GM15510 (cell line): ENCODE results near the gene FAM78A.

Experiments
- POLR2A ChIP-seq: IDR thresholded peaks from 3 replicates; pipeline ENCODE4 v1.6.1; 2011; ENCODE audit warnings: borderline replicate concordance; ENCODE audit not compliant: insufficient read length; ENCODE audit errors: extremely low read depth

Gene FAM78A

DNA sequence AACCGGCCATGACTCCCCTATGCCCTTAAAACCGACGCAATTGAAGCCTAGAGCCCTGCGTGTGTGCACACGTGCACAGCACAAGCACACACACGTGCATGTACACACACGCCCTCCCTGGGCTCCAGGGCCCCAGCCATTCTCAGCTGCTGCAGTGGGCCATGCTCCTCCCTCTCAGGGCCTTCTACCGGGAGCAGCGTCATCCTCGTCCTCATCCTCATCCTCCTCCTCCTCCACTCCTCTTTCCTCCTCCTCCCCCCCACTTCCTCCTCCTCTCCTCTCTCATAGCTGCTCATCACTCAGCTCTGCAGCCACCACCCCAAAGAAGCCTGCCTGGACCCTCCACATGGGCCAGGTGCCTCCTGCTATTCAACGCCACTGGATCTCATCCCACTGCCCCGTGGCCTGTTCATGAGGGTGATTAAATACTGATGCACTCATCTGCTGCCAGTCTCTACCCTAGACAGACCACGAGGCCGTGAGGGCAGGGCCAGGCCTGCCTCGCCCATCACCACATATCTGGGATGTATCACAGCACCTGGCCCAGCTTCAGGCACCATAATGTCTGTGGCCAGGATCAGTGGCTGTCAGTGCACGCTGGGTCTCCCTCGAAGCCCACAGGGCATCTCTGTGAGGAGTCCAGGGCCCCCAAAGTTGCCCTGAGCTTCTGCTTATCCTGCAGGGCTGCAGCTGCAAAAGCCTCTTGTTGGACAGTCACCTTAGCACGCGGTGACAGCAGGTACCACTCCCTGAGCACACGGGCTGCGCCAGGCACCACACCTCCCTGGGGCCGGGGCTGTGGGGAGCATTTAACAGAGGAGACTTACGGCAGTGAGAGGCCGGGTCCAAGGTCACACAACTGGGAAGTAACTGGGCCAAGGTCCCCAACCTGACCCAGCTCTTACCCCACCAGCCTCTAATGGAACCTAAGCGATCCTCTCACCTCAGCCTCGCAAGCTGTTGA is 9.8 kb downstream of the FAM78A start:
- no peak for TF ChIP-seq POLR2A

DNA sequence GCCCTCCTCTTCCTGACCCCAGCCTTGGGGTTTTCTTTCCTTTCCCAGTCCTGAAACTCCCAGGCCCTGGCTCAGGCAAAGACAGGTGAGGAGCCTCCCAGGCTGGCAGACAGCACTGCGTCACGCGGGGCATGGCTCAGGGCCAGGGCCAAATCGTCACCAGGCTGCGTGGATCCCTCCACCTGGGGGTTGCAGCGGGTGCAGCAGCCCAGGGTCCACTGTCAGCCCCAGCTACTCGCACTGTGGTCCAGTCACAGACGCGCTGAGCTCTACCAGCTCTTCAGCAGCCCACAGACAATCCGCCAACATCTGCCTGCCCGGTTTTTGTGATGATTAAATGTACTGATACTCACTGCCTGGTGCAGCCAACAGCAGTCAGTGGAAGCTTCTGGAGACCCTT is 12.1 kb downstream of the FAM78A start:
- no peak for TF ChIP-seq POLR2A

DNA sequence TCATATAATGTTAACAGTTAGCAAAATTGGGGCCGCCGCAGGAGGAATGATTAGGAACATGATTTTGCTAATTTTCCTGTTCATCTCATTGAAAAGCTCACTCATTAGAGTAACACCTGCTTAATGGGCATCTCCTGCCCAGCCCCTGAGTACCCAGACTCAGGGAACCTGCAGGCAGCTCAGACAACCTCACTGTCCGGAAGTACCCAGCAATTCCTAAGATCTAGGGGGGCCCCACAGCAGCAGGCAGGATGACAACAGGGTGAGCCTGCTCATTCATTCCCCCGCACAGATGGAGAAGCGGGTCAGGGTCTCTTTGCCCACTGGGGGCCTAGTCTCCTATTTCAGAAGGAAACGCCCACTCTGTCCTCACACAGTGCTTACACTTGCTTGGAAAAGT is 12.6 kb downstream of the FAM78A start:
- TF ChIP-seq POLR2A = no peak

DNA sequence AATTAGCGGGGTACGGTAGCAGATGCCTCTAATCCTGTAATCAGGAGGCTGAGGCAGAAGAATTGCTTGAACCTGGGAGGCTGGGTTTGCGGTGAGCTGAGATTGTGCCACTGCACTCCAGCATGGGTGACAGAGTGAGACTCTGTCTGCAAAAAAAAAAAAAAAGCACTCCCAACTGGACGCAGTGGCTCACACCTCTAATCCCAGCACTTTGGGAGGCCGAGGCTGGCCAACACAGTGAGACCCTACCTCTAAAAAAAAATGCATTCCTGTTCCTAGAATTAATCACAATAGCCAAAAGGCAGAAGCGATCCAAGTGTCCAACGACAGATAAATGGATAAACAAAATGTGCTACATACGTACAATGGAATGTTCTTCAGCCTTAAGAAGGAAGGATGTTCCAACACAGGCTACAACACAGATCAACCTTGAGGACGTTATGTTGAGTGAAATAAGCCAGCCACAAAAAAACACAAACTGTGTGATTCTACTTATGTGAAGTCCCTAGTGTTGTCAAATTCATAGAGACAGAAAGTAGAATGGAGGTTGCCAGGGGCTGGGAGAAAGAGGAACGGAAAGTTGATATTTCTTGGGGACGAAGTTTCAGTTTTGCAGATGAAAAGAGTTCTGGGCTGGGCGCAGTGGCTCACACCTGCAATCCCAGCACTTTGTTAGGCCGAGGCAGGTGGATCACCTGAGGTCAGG is 13.8 kb downstream of the FAM78A start:
- no peak for TF ChIP-seq POLR2A

- TF ChIP-seq POLR2A = no peak
Measured at GRCh38 chr9:131260751-131261452, 15.4 kb downstream of the FAM78A start.

DNA sequence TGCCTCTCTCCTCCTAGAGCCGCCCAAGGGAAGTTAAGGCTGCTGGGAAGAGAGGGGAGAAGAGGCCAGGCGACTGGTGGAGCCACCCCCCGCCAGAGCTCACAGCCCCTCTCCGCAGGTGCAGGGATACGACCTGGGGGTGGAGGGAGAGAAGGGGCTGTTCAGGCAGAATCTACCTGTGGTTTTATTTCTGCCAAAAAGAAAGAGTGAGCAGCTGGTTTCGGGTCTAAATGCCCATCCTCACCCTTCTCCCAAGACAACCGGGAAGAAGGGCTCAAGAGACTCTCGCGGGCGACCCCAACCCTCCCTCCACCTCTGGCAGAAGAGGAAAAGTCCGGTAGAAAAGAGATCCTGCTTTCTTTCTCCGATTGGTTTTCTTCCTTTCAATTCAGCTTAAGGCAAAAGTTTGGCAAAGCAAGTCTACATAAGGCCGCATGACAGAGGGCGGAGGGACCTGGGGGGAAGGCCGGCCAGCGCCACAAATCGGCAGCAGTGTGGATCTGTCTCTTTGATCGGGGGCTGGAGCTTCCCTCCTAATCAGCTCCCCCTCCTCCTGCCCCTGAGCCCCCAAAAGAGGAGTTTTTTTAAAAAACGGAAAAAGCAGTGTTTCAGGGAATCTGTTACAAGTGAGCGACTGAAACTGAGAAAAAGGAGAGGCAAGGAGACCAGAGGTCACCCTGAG is 16.3 kb downstream of the FAM78A start:
- no peak for TF ChIP-seq POLR2A

GRCh38 chr9:131259432-131259898 is 16.8 kb downstream of the FAM78A start:
- no peak for TF ChIP-seq POLR2A

- no peak for TF ChIP-seq POLR2A
Measured at GRCh38 chr9:131258698-131259431, 17.4 kb downstream of the FAM78A start.

- TF ChIP-seq POLR2A = no peak
Measured at GRCh38 chr9:131258186-131258585, 18.1 kb downstream of the FAM78A start.

DNA sequence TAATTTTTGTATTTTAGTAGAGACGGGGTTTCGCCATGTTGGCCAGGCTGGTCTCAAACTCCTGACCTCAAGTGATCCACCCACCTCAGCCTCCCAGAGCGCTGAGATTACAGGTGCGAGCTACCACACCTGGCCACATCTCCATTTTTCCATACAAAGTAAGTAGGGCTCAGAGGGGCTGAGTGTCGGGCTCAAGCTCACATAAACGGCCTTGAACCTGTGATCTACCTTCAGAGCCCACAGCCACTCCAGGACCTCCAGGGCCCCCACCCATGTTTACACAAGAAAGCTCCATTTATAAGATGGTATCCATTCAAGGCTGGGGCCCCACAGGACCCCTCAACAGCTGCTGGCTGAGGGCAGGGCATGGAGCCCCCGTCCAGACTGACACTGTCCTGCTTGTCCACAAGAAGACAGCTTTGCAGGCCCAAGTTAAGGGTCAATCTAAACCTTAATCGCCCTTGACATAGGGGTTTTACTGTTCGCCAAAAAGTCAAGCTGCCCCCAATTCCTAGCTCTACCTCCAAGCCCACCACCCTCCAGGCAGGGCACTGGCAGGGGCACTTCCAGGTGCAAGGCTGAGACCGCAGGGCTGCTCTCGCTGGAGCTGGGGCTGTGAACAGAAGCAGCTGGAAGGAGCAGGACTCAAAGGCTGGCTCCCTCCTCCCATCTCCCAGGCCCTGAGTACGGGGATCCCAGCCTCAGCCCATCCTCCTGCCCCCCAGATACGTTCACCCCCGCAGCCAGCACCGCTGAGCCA is 18.9 kb downstream of the FAM78A start:
- no peak for TF ChIP-seq POLR2A

GRCh38 chr9:131255676-131256197 is 20.6 kb downstream of the FAM78A start:
- no peak for TF ChIP-seq POLR2A

DNA sequence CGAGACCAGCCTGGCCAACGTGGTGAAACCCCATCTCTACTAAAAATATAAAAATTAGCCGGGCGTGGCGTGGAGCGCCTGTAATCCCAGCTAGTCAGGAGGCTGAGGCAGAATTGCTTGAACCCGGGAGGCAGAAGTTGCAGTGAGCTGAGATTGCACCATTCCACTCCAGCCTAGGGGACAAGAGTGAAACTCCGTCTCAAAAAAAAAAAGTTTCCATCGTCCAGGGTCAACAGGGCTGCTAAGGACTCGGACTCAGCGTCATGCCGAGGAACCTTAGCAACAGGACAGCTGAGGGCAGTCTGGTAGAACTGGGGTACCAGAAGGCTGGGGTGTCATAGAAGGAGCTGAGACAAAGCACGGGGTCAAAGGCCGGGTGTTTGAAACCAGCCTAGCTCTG is 21.7 kb downstream of the FAM78A start:
- no peak for TF ChIP-seq POLR2A
